Stimulated activated CD4-positive, alpha-beta T cell treated with anti-CD3 and anti-CD28 coated beads, Interleukin-1b, Interleukin-23, amount 100 ng/mL, for 48 hours (primary cell): Measurements from ENCODE around the gene PCK2.
A peak's percentile ranks its signal among the peaks of the same experiment; 100 is the strongest.
"Not testable (repeated sequence)": the region's sequence is repeated elsewhere in the genome, so short reads cannot be mapped to it uniquely, and the experiment has no call there.

ENCODE experiments used
- DNase-seq: peaks from one replicate; pipeline ENCODE4 v3.0.0-alpha.2; 2020

PCK2 gene

DNA sequence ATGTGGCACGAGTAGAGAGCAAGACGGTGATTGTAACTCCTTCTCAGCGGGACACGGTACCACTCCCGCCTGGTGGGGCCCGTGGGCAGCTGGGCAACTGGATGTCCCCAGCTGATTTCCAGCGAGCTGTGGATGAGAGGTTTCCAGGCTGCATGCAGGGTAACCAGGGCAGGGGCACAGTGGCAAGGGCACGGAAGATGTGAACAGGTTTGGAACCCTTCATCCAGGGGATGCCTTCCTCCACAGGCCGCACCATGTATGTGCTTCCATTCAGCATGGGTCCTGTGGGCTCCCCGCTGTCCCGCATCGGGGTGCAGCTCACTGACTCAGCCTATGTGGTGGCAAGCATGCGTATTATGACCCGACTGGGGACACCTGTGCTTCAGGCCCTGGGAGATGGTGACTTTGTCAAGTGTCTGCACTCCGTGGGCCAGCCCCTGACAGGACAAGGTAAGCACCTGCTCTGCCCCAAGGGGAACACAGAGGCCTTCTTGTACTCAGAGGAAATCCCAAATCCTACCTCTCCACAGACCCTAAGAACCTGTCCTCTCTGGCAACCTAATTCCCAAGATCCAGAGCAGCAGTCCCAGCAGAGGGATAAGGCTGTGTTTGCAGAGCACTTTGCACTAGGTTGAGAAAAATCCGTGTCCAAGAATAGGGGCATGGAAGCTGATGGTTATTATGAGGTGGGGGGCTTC is 4.3 kb downstream of the PCK2 start:
- DNase-seq = no peak

DNA sequence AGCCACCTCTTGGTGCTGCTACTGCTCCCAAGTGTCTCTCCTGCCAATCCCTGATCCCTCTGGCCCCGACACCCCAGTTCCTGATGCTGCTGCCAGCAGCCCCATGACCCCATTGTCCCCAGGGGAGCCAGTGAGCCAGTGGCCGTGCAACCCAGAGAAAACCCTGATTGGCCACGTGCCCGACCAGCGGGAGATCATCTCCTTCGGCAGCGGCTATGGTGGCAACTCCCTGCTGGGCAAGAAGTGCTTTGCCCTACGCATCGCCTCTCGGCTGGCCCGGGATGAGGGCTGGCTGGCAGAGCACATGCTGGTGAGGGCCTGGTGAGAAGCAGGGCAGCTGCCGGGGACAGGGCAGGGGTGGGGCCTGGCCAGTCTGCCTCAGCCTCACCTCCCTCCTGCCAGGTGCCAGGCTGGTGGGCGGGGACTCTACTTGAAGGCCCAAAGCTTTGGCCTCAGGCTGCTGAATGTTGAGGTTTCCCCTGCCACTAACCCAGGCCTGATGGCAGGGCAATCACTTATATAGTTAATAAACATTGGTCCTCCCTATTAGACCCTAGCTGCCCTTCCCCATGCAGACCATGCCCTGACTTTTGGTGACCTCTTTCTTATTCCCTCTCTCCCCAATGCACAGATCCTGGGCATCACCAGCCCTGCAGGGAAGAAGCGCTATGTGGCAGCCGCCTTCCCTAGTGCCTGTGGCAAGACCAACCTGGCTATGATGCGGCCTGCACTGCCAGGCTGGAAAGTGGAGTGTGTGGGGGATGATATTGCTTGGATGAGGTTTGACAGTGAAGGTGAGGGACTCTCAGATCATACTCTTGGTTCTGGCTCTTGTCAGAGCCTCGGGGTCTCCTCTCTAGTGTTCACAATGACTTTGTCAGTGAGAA is 5.1 kb downstream of the PCK2 start:
- DNase-seq = no peak

GRCh38 chr14:24100197-24100981 is 6.3 kb downstream of the PCK2 start:
- no peak for DNase-seq

GRCh38 chr14:24100982-24101494 is 6.9 kb downstream of the PCK2 start:
- DNase-seq = no peak

DNA sequence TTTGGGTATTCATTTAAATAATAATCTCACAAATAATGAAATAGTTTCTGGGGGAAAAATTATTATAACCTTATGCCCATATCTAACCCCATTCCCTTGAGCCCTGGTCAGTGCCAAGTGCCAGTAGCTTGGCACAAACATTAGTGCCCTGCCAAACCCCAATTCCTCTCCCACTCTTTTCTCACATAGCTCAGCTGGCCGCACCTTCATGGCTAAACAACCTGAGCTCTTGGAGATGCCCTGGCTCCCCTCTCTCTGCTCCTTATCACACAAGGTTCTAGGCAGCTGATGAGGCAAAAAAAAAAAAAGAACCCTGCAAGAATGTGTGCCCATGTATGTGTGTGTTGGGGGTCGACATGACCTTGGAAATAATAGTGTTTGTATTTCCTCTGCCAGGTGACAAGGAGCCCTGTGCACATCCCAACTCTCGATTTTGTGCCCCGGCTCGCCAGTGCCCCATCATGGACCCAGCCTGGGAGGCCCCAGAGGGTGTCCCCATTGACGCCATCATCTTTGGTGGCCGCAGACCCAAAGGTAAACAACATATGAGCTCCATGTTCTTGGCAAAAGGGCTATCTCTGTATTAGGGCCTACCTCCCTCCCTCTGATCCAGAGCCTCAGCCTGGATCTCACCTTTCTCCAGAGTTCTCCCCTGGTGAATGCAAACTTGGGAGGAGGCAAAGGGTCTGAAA is 8.4 kb downstream of the PCK2 start:
- DNase-seq = no peak

DNA sequence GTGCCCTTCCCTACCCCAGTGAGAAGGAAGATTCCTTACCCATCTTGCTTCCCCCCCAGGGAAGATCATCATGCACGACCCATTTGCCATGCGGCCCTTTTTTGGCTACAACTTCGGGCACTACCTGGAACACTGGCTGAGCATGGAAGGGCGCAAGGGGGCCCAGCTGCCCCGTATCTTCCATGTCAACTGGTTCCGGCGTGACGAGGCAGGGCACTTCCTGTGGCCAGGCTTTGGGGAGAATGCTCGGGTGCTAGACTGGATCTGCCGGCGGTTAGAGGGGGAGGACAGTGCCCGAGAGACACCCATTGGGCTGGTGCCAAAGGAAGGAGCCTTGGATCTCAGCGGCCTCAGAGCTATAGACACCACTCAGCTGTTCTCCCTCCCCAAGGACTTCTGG is 9.3 kb downstream of the PCK2 start:
- DNase-seq = no peak

DNA sequence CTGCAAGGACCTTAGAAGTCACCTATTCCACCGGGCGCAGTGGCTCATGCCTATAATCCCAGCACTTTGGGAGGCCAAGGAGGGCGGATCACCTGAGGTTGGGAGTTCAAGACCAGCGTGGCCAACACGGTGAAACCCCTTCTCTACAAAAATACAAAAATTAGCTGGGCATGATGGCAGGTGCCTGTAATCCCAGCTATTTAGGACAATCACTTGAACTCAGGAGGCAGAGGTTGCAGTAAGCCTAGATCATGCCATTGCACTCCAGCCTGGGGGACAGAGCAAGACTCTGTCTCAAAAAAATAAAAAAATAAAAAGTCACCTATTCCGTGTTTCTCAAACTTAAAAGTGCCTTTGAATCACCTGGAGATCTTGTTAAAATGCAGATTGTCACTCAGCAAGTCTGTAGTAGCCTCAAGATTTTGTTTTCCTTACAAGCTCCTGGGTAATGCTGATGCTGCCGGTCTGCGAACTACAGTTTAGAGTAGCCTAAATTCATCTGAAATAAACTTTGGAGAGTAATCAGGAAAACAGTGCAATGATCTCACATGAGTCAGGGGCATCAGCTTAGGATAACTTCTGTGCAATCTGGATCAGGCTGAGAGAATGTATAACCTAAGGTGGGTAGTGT is 11.6 kb downstream of the PCK2 start:
- DNase-seq = not testable (repeated sequence)

GRCh38 chr14:24106672-24107271 is 12.7 kb downstream of the PCK2 start:
- DNase-seq = no peak

- no peak for DNase-seq
These were observed 14.3 kb downstream of the PCK2 start for GRCh38 chr14:24108336-24108874.

- DNase-seq = no peak
These were observed 15.9 kb downstream of the PCK2 start for GRCh38 chr14:24110060-24110459.

DNA sequence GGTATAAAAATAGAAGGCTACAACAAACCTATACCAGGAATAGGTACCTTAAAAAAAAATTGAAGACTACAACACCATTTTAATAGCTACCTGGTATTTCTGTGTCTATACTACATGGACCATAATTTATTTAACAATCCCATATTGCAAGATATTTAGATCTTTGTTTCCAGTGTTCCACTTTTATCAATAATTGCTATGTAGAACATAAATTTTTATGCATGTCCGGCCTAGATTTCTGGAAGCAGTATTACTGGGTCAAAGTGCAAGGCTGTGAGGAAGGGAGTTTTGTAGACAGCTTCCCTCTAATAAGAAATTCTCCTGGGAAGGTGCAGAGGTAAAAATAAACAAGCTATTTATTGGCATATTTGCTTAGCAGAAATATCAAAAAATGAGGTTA is 16.4 kb downstream of the PCK2 start:
- no peak for DNase-seq

GRCh38 chr14:24113379-24113800 is 19.3 kb downstream of the PCK2 start:
- DNase-seq = no peak

GRCh38 chr14:24113801-24114531 is 19.9 kb downstream of the PCK2 start:
- peak; percentile 90 for DNase-seq

GRCh38 chr14:24114532-24115421 is 20.7 kb downstream of the PCK2 start, which contains the start of the genes DCAF11 and NRL:
TSS of gene DCAF11 (plus strand) at chr14:24114777. CDS start at chr14:24115595, 818 bp downstream.
TSS of gene NRL (minus strand) at chr14:24114949. CDS start at chr14:24082848, 32,101 bp downstream.
- peak; percentile 99 for DNase-seq

GRCh38 chr14:24115422-24116127 is 21.5 kb downstream of the PCK2 start:
- DNase-seq = no peak

DNA sequence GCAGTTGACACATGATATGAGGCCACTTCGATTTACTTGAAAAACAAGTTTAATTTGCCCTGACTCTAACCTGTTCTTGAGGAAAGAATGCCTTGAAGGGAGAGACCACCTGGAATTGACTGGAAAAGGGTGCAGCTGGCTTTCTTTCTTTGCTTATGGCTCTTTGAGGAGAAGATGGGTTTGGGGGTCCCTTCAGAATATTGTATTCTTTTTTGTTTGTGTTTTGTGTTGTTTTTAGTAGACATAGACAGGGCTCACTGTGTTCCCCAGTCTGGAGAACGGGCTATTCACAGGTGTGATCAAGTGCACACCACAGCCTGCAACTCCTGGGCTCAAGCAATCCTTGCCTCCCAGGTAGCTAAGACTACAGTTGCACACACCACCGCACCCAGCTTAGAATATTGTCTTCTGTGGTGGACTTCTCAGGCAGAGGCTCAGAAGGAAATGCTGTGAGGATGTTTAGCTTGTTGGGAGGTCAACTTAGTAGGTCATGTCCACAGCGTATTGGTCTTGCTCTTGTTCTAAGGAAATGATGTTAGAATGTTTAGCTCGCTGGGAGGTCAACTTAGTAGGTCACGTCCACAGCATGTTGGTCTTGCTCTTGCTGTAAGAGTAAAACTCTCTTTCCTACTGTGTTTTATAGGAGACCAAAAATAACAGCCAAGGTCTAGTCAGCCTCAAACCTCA is 22.2 kb downstream of the PCK2 start:
- DNase-seq = no peak

DNA sequence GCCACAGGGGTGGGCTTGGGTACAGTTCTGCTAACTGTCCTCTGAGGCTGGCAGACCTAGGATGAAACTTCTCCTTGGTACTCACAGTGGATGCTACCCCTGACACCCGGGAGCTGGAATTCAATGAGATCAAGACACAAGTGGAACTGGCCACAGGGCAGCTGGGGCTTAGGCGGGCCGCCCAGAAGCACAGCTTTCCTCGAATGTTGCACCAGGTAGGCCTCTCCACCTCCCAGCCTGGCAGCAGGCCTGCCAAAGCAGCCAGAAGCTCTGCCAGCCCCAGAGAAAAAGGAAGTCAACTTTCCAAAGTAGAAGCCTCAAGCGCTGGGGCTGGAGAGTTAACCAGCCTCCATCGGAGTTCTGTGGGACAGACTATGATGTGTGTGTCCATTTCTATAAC is 23.1 kb downstream of the PCK2 start:
- no peak for DNase-seq

DNA sequence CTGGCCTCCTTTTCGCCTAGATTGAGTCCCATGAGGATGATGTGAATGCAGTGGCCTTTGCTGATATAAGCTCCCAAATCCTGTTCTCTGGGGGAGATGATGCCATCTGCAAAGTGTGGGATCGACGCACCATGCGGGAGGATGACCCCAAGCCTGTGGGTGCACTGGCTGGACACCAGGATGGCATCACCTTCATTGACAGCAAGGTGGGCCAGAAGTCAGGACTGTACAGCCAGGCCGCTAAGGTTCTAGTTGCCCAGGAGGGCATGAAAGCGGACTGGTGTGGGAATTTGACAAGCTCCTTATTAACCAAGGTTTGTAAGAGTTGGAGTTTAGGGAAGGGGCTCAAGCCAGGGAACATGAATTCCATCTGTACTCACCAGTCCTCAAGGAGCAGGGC is 25.6 kb downstream of the PCK2 start:
- DNase-seq = no peak
